ENCODE measurements around the gene ARSB.

ARSB gene

DNA sequence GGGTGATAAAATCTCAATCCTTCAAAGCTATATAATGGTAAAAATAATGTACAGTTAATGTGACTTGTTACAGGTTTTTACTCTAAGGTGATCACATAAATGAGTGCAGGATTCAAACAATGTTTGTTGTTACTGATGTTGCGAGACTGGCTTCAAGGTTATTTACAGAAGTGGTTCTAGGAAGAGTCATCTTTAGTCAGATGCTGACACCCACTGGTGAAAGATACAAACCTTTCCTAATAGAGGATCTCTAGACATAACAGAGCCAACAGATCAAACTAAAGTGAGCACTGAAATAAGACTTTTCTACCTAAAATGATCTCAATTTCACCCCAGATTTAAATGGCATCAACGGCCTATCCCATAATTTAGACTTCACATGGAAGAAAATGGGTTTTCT lies 20.2 kb downstream of the ARSB start:
- TF ChIP-seq, protein P1, sequence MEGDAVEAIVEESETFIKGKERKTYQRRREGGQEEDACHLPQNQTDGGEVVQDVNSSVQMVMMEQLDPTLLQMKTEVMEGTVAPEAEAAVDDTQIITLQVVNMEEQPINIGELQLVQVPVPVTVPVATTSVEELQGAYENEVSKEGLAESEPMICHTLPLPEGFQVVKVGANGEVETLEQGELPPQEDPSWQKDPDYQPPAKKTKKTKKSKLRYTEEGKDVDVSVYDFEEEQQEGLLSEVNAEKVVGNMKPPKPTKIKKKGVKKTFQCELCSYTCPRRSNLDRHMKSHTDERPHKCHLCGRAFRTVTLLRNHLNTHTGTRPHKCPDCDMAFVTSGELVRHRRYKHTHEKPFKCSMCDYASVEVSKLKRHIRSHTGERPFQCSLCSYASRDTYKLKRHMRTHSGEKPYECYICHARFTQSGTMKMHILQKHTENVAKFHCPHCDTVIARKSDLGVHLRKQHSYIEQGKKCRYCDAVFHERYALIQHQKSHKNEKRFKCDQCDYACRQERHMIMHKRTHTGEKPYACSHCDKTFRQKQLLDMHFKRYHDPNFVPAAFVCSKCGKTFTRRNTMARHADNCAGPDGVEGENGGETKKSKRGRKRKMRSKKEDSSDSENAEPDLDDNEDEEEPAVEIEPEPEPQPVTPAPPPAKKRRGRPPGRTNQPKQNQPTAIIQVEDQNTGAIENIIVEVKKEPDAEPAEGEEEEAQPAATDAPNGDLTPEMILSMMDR (IDR thresholded peaks at IDR 0.05) = peak; percentile 57

DNA sequence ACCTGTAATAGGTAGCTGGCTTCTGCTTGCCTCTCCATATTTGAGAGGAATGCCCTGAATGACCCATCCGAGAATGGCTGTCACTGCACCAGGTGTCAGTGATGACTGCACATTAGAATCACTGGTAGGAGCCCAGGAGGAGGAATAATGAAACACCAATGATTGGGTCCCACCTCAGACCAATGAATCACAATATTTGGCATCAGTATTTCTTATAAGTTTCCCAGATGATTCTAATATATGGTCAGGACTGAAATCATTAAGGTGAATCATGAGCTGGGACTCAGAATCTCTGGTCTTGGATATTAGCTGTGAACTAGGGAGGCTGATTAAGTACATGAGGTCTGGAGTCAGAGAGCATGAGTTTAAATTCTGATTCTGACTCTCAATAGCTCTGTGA lies 23.4 kb downstream of the ARSB start:
- TF ChIP-seq, protein P1 (IDR thresholded peaks at IDR 0.05) = no peak

DNA sequence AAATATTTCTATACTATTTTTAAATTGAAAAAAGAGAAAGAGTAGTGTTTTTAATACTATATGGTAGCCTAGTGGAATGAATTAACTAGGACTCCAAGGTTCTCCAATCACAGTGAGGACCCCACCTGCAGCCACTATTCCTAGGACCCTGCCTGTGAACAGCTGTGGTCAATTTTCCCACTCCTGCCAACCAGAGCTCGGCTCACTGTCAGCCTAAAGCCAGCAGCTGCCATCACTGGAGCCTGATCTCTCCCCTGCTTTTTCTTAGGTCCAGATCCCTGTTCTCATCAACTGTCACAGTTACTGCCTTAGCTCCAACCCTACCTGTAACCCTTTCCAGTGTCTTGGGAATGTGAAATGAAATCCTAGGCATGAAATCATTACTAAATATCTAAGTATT lies 25.3 kb downstream of the ARSB start:
- TF ChIP-seq, protein P1 (IDR thresholded peaks at IDR 0.05) = no peak

DNA sequence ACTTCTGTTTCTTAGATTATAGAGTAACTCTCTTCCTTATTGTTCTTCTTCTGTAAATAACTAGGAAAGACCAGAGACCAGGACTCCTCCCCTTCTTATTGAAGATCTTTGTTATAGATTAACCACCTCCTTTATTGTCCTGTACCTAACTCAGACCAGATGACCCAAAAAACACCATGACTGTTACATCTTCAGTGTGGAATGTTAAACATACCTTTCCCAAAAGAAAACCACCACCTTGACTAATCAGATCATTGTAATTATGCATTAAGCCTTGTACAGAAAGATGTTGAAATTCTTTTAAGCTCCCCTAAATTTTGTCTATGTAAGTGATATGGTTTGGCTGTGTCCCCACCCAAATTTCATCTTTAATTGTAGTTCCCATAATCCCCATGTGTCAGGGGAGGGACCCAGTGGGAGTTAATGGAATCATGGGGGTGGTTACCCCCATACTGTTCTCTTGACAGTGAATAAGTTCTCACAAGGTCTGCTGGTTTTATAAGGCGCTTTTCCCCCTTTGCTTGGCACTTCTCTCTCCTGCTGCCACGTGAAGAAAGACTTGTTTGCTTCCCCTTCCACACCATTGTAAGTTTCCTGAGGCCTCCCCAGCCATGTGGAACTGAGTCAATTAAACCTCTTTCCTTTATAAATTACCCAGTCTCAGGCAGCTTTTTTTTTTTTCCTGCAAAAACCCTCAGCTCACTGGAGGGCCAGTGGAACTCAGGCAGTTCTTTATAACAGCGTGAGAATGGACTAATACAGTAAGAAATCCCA lies 26.3 kb downstream of the ARSB start:
- TF ChIP-seq, protein P1 (IDR thresholded peaks at IDR 0.05) = no peak

DNA sequence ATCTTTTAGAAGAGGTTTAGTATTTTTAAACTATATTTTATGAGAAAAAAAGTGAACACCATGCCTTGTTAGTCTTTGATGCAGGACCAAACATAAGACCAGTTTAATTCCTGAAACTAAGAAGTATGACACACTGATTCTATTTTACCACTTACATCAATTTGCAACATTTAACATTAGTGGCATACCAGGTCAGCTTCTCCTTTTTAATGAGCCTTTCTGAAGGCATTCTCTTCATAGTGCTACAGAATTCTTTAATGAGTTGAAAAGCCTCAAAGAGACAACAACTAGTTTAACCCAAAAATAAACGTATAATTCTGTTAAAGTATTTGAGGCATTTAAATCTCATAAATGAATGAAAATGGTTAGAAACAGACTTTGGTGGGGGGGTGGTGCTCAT lies 28.2 kb downstream of the ARSB start:
- TF ChIP-seq, protein P1 (IDR thresholded peaks at IDR 0.05) = no peak

DNA sequence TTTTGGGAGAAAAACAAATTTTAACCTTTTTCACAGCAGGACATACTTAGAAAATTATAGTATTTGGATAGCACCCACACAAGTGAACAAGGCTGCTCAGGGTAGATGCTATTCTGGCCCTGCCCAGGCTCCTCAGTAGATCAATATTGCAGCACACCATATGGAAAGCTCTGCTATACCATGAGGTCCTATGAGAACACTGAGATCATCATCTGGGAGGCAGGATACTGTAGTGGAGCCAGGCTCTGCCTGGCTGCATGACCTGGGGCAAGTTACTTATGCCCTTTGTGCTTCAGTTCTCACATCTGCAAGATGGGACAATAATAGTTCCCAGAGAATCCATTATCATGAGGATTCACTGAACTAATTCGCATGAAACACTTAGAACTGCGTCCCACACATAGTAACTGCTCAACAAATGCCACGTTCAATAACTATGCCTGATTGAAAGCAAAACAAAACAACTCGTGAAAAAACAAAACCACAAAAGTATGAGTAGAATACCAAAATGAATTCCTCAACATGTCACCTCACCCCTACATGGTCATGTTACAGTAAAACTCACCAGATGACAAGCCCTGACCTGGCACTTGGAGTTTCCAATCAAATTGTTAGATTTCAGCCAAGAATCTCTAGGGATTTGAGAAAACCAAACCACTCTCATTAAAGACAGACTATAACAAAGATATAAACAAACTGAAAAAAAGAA lies 31.9 kb downstream of the ARSB start:
- TF ChIP-seq, protein P1 (IDR thresholded peaks at IDR 0.05) = no peak

DNA sequence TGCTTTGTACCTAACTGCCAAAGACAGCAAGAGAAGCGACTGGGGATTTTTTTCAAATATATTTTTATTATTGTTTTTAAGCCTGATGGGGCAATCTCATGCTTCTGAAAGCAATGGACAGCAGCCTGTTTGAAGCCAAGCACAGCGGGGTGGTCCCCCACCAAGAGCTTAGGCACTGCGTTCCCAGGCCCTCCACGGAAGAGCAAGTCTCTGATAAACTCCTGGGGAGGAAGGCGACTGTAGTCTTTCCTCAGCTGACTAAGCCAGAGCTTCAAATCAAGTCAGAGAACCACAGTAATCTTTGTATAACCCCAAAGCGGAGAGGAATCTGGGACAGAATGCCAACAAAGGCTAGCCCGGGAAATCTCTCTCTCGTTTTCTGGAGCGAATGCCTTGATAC lies 54.4 kb downstream of the ARSB start:
- TF ChIP-seq, protein P1 (IDR thresholded peaks at IDR 0.05) = no peak
